ENCODE results near the gene ADRA2C. TPM values are rescaled to one million over a fixed set of nuclear protein-coding genes. Genes with fewer than 3 reads are reported as not detected.

Gene ADRA2C
- 0.33 TPM for total RNA-seq
- 4.4 TPM for polyA plus RNA-seq
- long read RNA-seq, donor 1 = 0 reads
- long read RNA-seq, donor 2 = 0 reads
- long read RNA-seq, donor 3, partial matches to known transcripts = 0 of 1 reads
- long read RNA-seq, donor 3, other reads (novel, unspliced or antisense) = 0 of 1 reads
- long read RNA-seq, donor 4 = 0 reads
- long read RNA-seq, donor 5 = 0 reads
- long read RNA-seq, donor 6, partial matches to known transcripts = 0 of 2 reads
- long read RNA-seq, donor 6, other reads (novel, unspliced or antisense) = 0 of 2 reads
- long read RNA-seq, donor 7 = 0 reads
- long read RNA-seq, donor 8 = 0 reads
- long read RNA-seq, donor 9, partial matches to known transcripts = 0 of 1 reads
- long read RNA-seq, donor 9, other reads (novel, unspliced or antisense) = 0 of 1 reads
- long read RNA-seq, donor 10, partial matches to known transcripts = 0 of 1 reads
- long read RNA-seq, donor 10, other reads (novel, unspliced or antisense) = 0 of 1 reads

- Histone ChIP-seq H3K36me3 (ENCODE audit: control insufficient read depth in 2 of 2, insufficient read depth in 2 of 2, low read length in 1 of 2) (no peaks in the 10 kb centered on the region), H3K27ac (ENCODE audit: low read depth in 1 of 2, low read length in 1 of 2) (no peak within 1 kb of the TSS), H3K9me3 (ENCODE audit: control insufficient read depth in 2 of 2, insufficient read depth in 1 of 2, low read length in 1 of 2) (no peaks in the 10 kb centered on the region), H3K27me3 (ENCODE audit: control insufficient read depth in 2 of 2, insufficient read depth in 1 of 2, low read length in 1 of 2) (peaks cover 49 to 66% of the 10 kb centered on the region in 2 donors), H3K4me1 (ENCODE audit: control insufficient read depth in 2 of 2, insufficient read depth in 2 of 2, low read length in 2 of 2) (no peaks in the 10 kb centered on the region), H3K4me3 (ENCODE audit: low read length in 2 of 2) (peak within 1 kb of the TSS in 1 of 2 donors; percentile 12)
- no peak for DNase-seq (ENCODE audit: low read depth in 6 of 9, low spot score in 9 of 9)
- WGBS = 2% methylated on average over 130 of the region's 131 CpGs
These were observed at the start of gene ADRA2C for GRCh38 chr4:3766036-3766784. Gene ADRA2C, plus strand, starts transcription at chr4:3766385. Its CDS starts 222 bp downstream, at chr4:3766607.

GRCh38 chr4:3716631-3717235 lies 49.5 kb upstream of the ADRA2C start:
- Histone ChIP-seq H3K4me3 (ENCODE audit: low read length in 2 of 2) (no peak overlapping the region), H3K27me3 (ENCODE audit: control insufficient read depth in 2 of 2, insufficient read depth in 1 of 2, low read length in 1 of 2) (peaks cover 0 to 4% of the 10 kb centered on the region in 2 donors), H3K36me3 (ENCODE audit: control insufficient read depth in 2 of 2, insufficient read depth in 2 of 2, low read length in 1 of 2) (no peaks in the 10 kb centered on the region), H3K4me1 (ENCODE audit: control insufficient read depth in 2 of 2, insufficient read depth in 2 of 2, low read length in 2 of 2) (no peaks in the 10 kb centered on the region), H3K27ac (ENCODE audit: low read depth in 1 of 2, low read length in 1 of 2) (no peak overlapping the region), H3K9me3 (ENCODE audit: control insufficient read depth in 2 of 2, insufficient read depth in 1 of 2, low read length in 1 of 2) (no peaks in the 10 kb centered on the region)
- 87% methylated on average over 10 of the region's 10 CpGs for WGBS
- no peak for DNase-seq (ENCODE audit: low read depth in 6 of 9, low spot score in 9 of 9)

- DNase-seq (ENCODE audit: low read depth in 6 of 9, low spot score in 9 of 9) = no peak
- no peak overlapping the region for H3K27ac ChIP-seq (ENCODE audit: low read depth in 1 of 2, low read length in 1 of 2)
- H3K9me3 ChIP-seq (ENCODE audit: control insufficient read depth in 2 of 2, insufficient read depth in 1 of 2, low read length in 1 of 2) = no peaks in the 10 kb centered on the region
- no peaks in the 10 kb centered on the region for H3K36me3 ChIP-seq (ENCODE audit: control insufficient read depth in 2 of 2, insufficient read depth in 2 of 2, low read length in 1 of 2)
- no peak overlapping the region for H3K4me3 ChIP-seq (ENCODE audit: low read length in 2 of 2)
- no peaks in the 10 kb centered on the region for H3K4me1 ChIP-seq (ENCODE audit: control insufficient read depth in 2 of 2, insufficient read depth in 2 of 2, low read length in 2 of 2)
- 77% methylated on average over 6 of the region's 6 CpGs for WGBS
- peaks cover 0 to 4% of the 10 kb centered on the region in 2 donors for H3K27me3 ChIP-seq (ENCODE audit: control insufficient read depth in 2 of 2, insufficient read depth in 1 of 2, low read length in 1 of 2)
These were observed 48.9 kb upstream of the ADRA2C start for GRCh38 chr4:3717241-3717640.

- Histone ChIP-seq H3K4me3 (ENCODE audit: low read length in 2 of 2) (no peak overlapping the region), H3K36me3 (ENCODE audit: control insufficient read depth in 2 of 2, insufficient read depth in 2 of 2, low read length in 1 of 2) (no peaks in the 10 kb centered on the region), H3K4me1 (ENCODE audit: control insufficient read depth in 2 of 2, insufficient read depth in 2 of 2, low read length in 2 of 2) (no peaks in the 10 kb centered on the region), H3K27ac (ENCODE audit: low read depth in 1 of 2, low read length in 1 of 2) (no peak overlapping the region), H3K9me3 (ENCODE audit: control insufficient read depth in 2 of 2, insufficient read depth in 1 of 2, low read length in 1 of 2) (no peaks in the 10 kb centered on the region), H3K27me3 (ENCODE audit: control insufficient read depth in 2 of 2, insufficient read depth in 1 of 2, low read length in 1 of 2) (peaks cover 0 to 11% of the 10 kb centered on the region in 2 donors)
- DNase-seq (ENCODE audit: low read depth in 6 of 9, low spot score in 9 of 9) = no peak
- 75% methylated on average over 2 of the region's 2 CpGs for WGBS
These were observed 47.7 kb upstream of the ADRA2C start for GRCh38 chr4:3718462-3718861.

- no peaks in the 10 kb centered on the region for H3K9me3 ChIP-seq (ENCODE audit: control insufficient read depth in 2 of 2, insufficient read depth in 1 of 2, low read length in 1 of 2)
- no peak overlapping the region for H3K27ac ChIP-seq (ENCODE audit: low read depth in 1 of 2, low read length in 1 of 2)
- H3K4me3 ChIP-seq (ENCODE audit: low read length in 2 of 2) = no peak overlapping the region
- no peaks in the 10 kb centered on the region for H3K4me1 ChIP-seq (ENCODE audit: control insufficient read depth in 2 of 2, insufficient read depth in 2 of 2, low read length in 2 of 2)
- 92% methylated on average over 7 of the region's 7 CpGs for WGBS
- H3K27me3 ChIP-seq (ENCODE audit: control insufficient read depth in 2 of 2, insufficient read depth in 1 of 2, low read length in 1 of 2) = peaks cover 3 to 19% of the 10 kb centered on the region in 2 donors
- DNase-seq (ENCODE audit: low read depth in 6 of 9, low spot score in 9 of 9) = no peak
- no peaks in the 10 kb centered on the region for H3K36me3 ChIP-seq (ENCODE audit: control insufficient read depth in 2 of 2, insufficient read depth in 2 of 2, low read length in 1 of 2)
These were observed 47.0 kb upstream of the ADRA2C start for GRCh38 chr4:3719191-3719590.

GRCh38 chr4:3719836-3720235 lies 46.3 kb upstream of the ADRA2C start:
- no peaks in the 10 kb centered on the region for H3K9me3 ChIP-seq (ENCODE audit: control insufficient read depth in 2 of 2, insufficient read depth in 1 of 2, low read length in 1 of 2)
- 84% methylated on average over 11 of the region's 11 CpGs for WGBS
- H3K27ac ChIP-seq (ENCODE audit: low read depth in 1 of 2, low read length in 1 of 2) = no peak overlapping the region
- no peak for DNase-seq (ENCODE audit: low read depth in 6 of 9, low spot score in 9 of 9)
- no peaks in the 10 kb centered on the region for H3K4me1 ChIP-seq (ENCODE audit: control insufficient read depth in 2 of 2, insufficient read depth in 2 of 2, low read length in 2 of 2)
- H3K27me3 ChIP-seq (ENCODE audit: control insufficient read depth in 2 of 2, insufficient read depth in 1 of 2, low read length in 1 of 2) = peaks cover 4 to 25% of the 10 kb centered on the region in 2 donors
- no peaks in the 10 kb centered on the region for H3K36me3 ChIP-seq (ENCODE audit: control insufficient read depth in 2 of 2, insufficient read depth in 2 of 2, low read length in 1 of 2)
- H3K4me3 ChIP-seq (ENCODE audit: low read length in 2 of 2) = no peak overlapping the region

- Histone ChIP-seq H3K36me3 (ENCODE audit: control insufficient read depth in 2 of 2, insufficient read depth in 2 of 2, low read length in 1 of 2) (no peaks in the 10 kb centered on the region), H3K27me3 (ENCODE audit: control insufficient read depth in 2 of 2, insufficient read depth in 1 of 2, low read length in 1 of 2) (peaks cover 10 to 31% of the 10 kb centered on the region in 2 donors), H3K9me3 (ENCODE audit: control insufficient read depth in 2 of 2, insufficient read depth in 1 of 2, low read length in 1 of 2) (no peaks in the 10 kb centered on the region), H3K27ac (ENCODE audit: low read depth in 1 of 2, low read length in 1 of 2) (no peak overlapping the region), H3K4me1 (ENCODE audit: control insufficient read depth in 2 of 2, insufficient read depth in 2 of 2, low read length in 2 of 2) (no peaks in the 10 kb centered on the region), H3K4me3 (ENCODE audit: low read length in 2 of 2) (no peak overlapping the region)
- 54% methylated on average over 4 of the region's 4 CpGs for WGBS
- DNase-seq (ENCODE audit: low read depth in 6 of 9, low spot score in 9 of 9) = no peak
These were observed 45.7 kb upstream of the ADRA2C start for GRCh38 chr4:3720466-3720865.

- peaks cover 12 to 35% of the 10 kb centered on the region in 2 donors for H3K27me3 ChIP-seq (ENCODE audit: control insufficient read depth in 2 of 2, insufficient read depth in 1 of 2, low read length in 1 of 2)
- no peaks in the 10 kb centered on the region for H3K36me3 ChIP-seq (ENCODE audit: control insufficient read depth in 2 of 2, insufficient read depth in 2 of 2, low read length in 1 of 2)
- 63% methylated on average over 8 of the region's 8 CpGs for WGBS
- no peak overlapping the region for H3K4me3 ChIP-seq (ENCODE audit: low read length in 2 of 2)
- H3K4me1 ChIP-seq (ENCODE audit: control insufficient read depth in 2 of 2, insufficient read depth in 2 of 2, low read length in 2 of 2) = no peaks in the 10 kb centered on the region
- H3K9me3 ChIP-seq (ENCODE audit: control insufficient read depth in 2 of 2, insufficient read depth in 1 of 2, low read length in 1 of 2) = no peaks in the 10 kb centered on the region
- DNase-seq (ENCODE audit: low read depth in 6 of 9, low spot score in 9 of 9) = no peak
- H3K27ac ChIP-seq (ENCODE audit: low read depth in 1 of 2, low read length in 1 of 2) = no peak overlapping the region
These were observed 45.0 kb upstream of the ADRA2C start for GRCh38 chr4:3721186-3721585.

- Histone ChIP-seq H3K36me3 (ENCODE audit: control insufficient read depth in 2 of 2, insufficient read depth in 2 of 2, low read length in 1 of 2) (no peaks in the 10 kb centered on the region), H3K9me3 (ENCODE audit: control insufficient read depth in 2 of 2, insufficient read depth in 1 of 2, low read length in 1 of 2) (no peaks in the 10 kb centered on the region), H3K4me1 (ENCODE audit: control insufficient read depth in 2 of 2, insufficient read depth in 2 of 2, low read length in 2 of 2) (no peaks in the 10 kb centered on the region), H3K27me3 (ENCODE audit: control insufficient read depth in 2 of 2, insufficient read depth in 1 of 2, low read length in 1 of 2) (peaks cover 12 to 37% of the 10 kb centered on the region in 2 donors), H3K4me3 (ENCODE audit: low read length in 2 of 2) (no peak overlapping the region), H3K27ac (ENCODE audit: low read depth in 1 of 2, low read length in 1 of 2) (no peak overlapping the region)
- DNase-seq (ENCODE audit: low read depth in 6 of 9, low spot score in 9 of 9) = no peak
- WGBS = 76% methylated on average over 6 of the region's 6 CpGs
These were observed 44.6 kb upstream of the ADRA2C start for GRCh38 chr4:3721627-3722026.
